GM08714 (cell line): ENCODE results near the gene NCK2.

Experiments
- H3K4me3 ChIP-seq: fragments of 200-500 bp; sonication (Bioruptor generic); 2 replicates; pipeline ENCODE4 v1.5.1; 2014; ENCODE audit warnings: mild to moderate bottlenecking, low read length, inconsistent platforms
- ZNF274 ChIP-seq: IDR thresholded peaks from 2 replicates; pipeline ENCODE4 v1.6.1; 2012; ENCODE audit warnings: mild to moderate bottlenecking, low read depth, low read length

The NCK2 gene

GRCh38 chr2:105725388-105725787 is 19.3 kb upstream of the NCK2 start:
- H3K4me3 ChIP-seq: no peak overlapping the region
- TF ChIP-seq ZNF274: no peak

DNA sequence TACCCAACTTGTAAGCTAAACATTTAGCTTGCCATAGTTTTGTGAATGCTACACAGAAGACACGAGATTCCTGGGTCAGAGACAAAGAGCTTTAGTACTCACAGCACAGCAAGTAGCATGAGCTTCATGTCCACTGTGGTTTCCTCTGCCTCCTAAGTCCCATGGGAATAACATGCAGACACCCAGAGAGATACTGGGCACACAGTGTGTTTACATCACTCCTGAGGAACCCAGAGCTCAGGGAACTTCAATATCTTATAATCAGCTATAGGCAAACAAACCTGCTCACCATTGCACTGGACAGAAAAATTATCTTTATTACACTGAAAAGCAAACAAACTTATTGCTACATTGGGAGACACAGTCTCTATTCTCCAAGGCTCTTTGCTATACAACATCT is 14.5 kb upstream of the NCK2 start:
- no peak for TF ChIP-seq ZNF274

GRCh38 chr2:105731511-105731910 is 13.2 kb upstream of the NCK2 start:
- H3K4me3 ChIP-seq: no peak overlapping the region

More for the DNA sequence above, 14.5 kb upstream of the NCK2 start:
- no peak overlapping the region for H3K4me3 ChIP-seq

DNA sequence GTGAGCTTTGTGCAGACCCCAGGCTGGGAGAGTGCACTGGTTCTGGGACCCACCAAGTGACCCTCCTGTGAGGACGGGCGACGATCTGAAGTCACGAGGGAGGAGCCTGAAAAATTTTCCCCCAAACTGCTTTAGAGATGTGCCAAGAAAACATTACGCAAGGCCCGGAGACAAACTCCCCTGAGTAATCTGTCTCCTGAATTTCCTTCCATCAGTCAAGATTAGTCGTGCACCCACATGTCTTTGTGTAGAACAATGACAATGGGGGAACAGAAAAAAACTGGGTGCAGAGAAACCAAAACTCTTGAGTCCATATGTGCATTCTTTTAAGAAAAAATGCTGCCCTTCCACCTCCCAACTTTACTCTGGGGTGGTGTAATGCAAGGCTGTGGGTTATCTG is 12.6 kb upstream of the NCK2 start:
- no peak for TF ChIP-seq ZNF274
- no peak overlapping the region for H3K4me3 ChIP-seq

More at GRCh38 chr2:105731511-105731910, 13.2 kb upstream of the NCK2 start:
- no peak for TF ChIP-seq ZNF274

DNA sequence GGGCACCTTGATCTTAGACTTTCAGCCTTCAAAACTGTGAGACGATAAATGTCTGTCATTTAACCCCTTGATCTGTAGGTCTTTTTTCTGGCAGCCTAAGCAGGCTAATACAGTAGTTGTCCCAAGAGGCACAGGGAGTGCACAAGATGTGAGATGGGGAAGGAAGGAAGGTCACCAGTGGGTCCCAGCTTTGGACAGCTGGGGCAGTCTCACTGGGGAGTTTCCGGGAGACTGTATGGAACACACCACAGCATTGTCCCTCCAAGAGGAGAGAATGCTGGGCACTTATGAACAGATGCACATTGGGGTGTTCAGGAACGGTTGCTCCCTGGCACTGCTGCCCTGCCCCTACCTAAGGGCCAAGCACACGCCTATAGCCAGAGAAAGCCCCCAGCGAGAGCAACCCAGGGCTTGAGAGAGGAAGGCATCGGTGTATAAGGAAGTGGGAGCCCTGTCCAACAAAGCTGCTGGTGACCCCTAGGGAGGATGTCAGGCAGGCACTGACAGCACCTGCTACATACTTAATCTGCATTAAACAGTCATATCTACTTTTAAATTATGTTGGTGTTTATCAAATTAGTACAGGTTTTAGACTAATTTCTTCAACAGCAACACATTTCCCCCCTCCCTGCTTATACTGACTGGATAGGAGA is 11.6 kb upstream of the NCK2 start:
- H3K4me3 ChIP-seq: no peak overlapping the region
- no peak for TF ChIP-seq ZNF274

DNA sequence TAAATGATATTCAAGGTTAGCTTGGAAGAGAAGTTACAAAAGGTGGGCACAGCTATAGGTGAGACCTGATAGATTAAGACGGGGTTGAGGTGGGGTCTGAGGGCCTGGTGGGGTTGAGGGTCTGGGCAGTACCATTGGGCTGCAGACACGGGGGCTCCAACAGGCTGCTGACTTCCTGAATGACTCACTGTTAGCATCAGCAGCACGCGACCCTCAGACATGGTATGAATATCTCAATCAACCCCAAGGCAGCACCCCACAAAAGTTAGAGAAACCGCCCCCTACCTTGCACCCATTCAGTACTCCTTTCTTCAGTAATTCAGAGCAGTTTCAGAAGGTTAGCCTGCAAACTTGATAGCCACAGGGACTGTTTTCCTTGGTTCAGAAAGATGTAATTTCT is 10.8 kb upstream of the NCK2 start:
- no peak for TF ChIP-seq ZNF274
- no peak overlapping the region for H3K4me3 ChIP-seq

DNA sequence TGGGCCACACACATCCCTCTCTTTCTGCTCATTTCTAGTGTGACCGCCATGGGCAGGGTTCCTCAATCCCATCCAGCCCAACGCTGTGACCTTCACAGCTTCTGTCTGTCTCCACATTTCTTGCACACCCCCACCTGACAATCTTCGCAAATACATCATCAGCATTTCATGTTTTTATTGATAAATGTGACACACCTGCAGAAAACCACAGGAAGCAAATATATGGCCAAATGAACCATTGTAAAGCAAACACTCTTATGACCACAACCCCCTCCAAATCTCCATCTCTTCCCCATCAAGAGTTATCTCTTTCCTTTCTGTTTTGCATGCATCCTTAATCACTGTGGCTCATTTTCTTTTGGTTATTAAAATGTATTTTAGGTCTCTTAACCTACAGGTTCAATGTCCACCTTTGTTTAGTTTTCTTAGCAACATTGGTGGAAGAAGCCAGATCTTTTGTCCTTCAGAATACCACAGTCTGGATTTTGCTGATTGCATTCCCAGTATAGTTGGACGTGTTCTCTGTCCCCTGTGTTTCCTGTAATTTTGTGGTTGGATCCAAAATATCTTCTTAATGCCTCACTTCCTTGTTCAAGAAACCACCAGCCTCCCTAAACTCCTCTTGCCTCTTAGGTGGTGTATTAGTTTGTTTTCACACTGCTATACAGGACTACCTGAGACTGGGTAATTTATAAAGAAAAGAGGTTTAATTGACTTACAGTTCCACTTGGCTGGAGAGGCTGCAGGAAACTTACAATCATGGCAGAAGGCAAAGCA is 9.8 kb upstream of the NCK2 start:
- no peak for TF ChIP-seq ZNF274
- H3K4me3 ChIP-seq: no peak overlapping the region

DNA sequence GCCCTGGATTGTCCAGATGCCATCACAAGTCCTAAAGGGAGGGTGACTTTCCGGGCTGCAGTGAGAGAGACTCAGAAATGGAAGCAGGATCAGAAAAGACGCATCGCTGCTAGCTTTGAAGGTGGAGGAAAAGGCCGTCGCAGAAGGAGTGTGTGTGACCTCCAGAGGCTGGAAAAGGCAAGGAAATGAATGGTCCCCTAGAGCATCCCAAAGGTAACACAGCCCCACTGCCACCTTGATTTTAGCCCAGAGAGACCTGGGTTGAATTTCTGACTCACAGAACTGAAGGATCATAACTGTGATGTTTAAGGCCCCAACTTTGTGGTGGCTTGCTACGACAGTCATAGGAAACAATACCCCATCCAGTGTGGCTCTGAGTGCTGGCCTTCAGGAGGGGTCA is 8.6 kb upstream of the NCK2 start:
- no peak overlapping the region for H3K4me3 ChIP-seq
- no peak for TF ChIP-seq ZNF274

GRCh38 chr2:105737980-105738657 is 6.6 kb upstream of the NCK2 start:
- no peak for TF ChIP-seq ZNF274
- H3K4me3 ChIP-seq: no peak overlapping the region

GRCh38 chr2:105738658-105739241 is 6.0 kb upstream of the NCK2 start:
- H3K4me3 ChIP-seq: no peak overlapping the region
- TF ChIP-seq ZNF274: no peak

- no peak overlapping the region for H3K4me3 ChIP-seq
- TF ChIP-seq ZNF274: no peak
These were observed 5.3 kb upstream of the NCK2 start for GRCh38 chr2:105739426-105739825.

DNA sequence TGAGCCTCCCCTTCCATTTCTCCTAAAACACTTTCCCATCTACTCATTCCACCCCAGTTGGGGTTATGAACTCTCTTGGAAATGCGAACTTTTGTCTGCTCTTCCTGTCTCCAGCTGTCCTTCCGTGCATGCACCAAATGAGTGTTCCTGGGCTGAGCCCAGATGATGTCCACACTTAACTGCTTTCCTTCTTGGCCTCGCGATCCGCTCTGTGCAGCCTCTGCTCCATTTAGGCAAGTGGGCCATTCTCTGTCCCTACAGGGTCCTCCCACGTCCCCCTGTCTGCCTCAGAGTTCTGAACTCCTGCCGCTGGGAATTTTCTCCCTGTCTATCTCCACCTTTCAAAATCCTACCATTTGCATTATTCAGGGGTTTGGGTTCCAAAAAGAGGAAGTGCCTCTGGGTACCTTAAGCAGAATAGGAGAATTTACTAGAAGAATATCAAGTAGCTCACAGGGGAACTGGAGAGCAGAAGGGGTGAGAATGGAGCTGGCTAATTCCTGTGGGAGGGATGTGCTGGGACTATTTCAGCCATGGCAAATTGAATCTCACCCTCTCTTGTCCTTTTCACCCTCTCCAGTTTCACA is 4.7 kb upstream of the NCK2 start:
- no peak overlapping the region for H3K4me3 ChIP-seq
- TF ChIP-seq ZNF274: no peak

- no peak overlapping the region for H3K4me3 ChIP-seq
- no peak for TF ChIP-seq ZNF274
These were observed 3.5 kb upstream of the NCK2 start for GRCh38 chr2:105741174-105741573.

GRCh38 chr2:105741617-105742016 is 3.1 kb upstream of the NCK2 start:
- H3K4me3 ChIP-seq: no peak overlapping the region
- TF ChIP-seq ZNF274: no peak
